HepG2 (cell line): ENCODE results near the gene TXNDC11. TPM values are rescaled to one million over a fixed set of nuclear protein-coding genes. Genes with fewer than 3 reads are reported as not detected.
A peak's percentile ranks its signal among the peaks of the same experiment; 100 is the strongest.

Experiments
- ELF1 ChIP-seq: sonication (generic); formaldehyde crosslinking; IDR thresholded peaks from 2 replicates; pipeline ENCODE4 v1.4.0; 2020; ENCODE audit warnings: missing genetic modification reagents
- HNRNPUL1 ChIP-seq: fragments of 200-400 bp; formaldehyde crosslinking; IDR thresholded peaks from 2 replicates; pipeline ENCODE4 v1.6.1; 2017; ENCODE audit warnings: low read depth, mild to moderate bottlenecking, low read length, moderate library complexity
- JDP2 ChIP-seq: sonication (generic); formaldehyde crosslinking; IDR thresholded peaks from 2 replicates; pipeline ENCODE4 v1.8.1; 2022; ENCODE audit warnings: missing genetic modification reagents, borderline replicate concordance
- MZF1 ChIP-seq: sonication (generic); formaldehyde crosslinking; IDR thresholded peaks from 2 replicates; pipeline ENCODE4 v1.8.1; 2023; ENCODE audit warnings: mild to moderate bottlenecking, missing genetic modification reagents, borderline replicate concordance
- PATZ1 ChIP-seq: sonication (generic); formaldehyde crosslinking; IDR thresholded peaks from 2 replicates; pipeline ENCODE4 v1.4.0; 2020; ENCODE audit warnings: missing genetic modification reagents
- POLR2G ChIP-seq: fragments of 200-400 bp; formaldehyde crosslinking; IDR thresholded peaks from 2 replicates; pipeline ENCODE4 v1.6.1; 2018; ENCODE audit warnings: mild to moderate bottlenecking, low read depth, low read length, moderate library complexity
- PRDM10 ChIP-seq: sonication (generic); formaldehyde crosslinking; IDR thresholded peaks from 2 replicates; pipeline ENCODE4 v1.4.0; 2020; ENCODE audit warnings: low read depth, missing genetic modification reagents
- SPEN ChIP-seq: sonication (generic); formaldehyde crosslinking; IDR thresholded peaks from 2 replicates; pipeline ENCODE4 v1.5.1; 2020; ENCODE audit warnings: low read depth, mild to moderate bottlenecking, missing genetic modification reagents
- TIGD3 ChIP-seq: sonication (generic); formaldehyde crosslinking; IDR thresholded peaks from 2 replicates; pipeline ENCODE4 v1.5.1; 2020; ENCODE audit warnings: mild to moderate bottlenecking, missing genetic modification reagents, borderline replicate concordance
- TMF1 ChIP-seq: sonication (generic); formaldehyde crosslinking; IDR thresholded peaks from 2 replicates; pipeline ENCODE4 v1.8.1; 2022; ENCODE audit warnings: low read depth, missing genetic modification reagents
- polyA plus RNA-seq, 8 experiments: library from polyadenylated mRNA; depleted of rRNA in 3 of 8; stranded (reverse) in 7 of 8; unstranded in 1 of 8; fragments of >200 nt; fragmentation: Illumina TruSeq in 4 of 8; extraction: Trizol in 4 of 8; gene quantifications; 2 replicates each; pipeline versions ENCODE4 v1.2.1 to v1.2.3, GENCODE V29; 2011 to 2016; ENCODE audit warnings: low read depth in 4 of 8, missing spikeins in 1 of 8, mixed read lengths in 1 of 8; ENCODE audit not compliant: insufficient read depth in 1 of 8
- total RNA-seq, 5 experiments: library from RNA; depleted of rRNA; stranded (reverse); fragments of >200 nt; fragmentation: Illumina TruSeq; extraction: Trizol; gene quantifications; 2 replicates each; pipeline ENCODE4 v1.2.3, GENCODE V29; 2016; ENCODE audit warnings: low read depth in 1 of 5
- TF ChIP-seq, protein P1 (sequence below): sonication (generic); formaldehyde crosslinking; IDR thresholded peaks from 2 replicates; pipeline ENCODE4 v1.4.0; 2020; ENCODE audit warnings: missing genetic modification reagents
- TF ChIP-seq, protein P2 (sequence below): fragments of 450-650 bp; IDR thresholded peaks from 2 replicates; pipeline ENCODE4 v1.6.1; 2016

The TXNDC11 gene
- total and polyA plus RNA-seq, 2 of the 13 experiments (the other 11 are each of a cell fraction or from before 2014, with no cell fraction given) = 74.9 to 123 TPM

GRCh38 chr16:11748404-11749254, 6.0 kb upstream of the TXNDC11 start (continued):
- TF ChIP-seq POLR2G (peak; percentile 73), ELF1 (CRISPR knock-in tag) (no peak), TIGD3 (CRISPR knock-in tag) (0 out of 2 replicates have a peak, but pooled peaks have one; percentile 30), TMF1 (no peak), JDP2 (CRISPR knock-in tag) (no peak), HNRNPUL1 (0 out of 2 replicates have a peak, but pooled peaks have one; percentile 57), PRDM10 (CRISPR knock-in tag) (no peak), PATZ1 (peak; percentile 59), SPEN (CRISPR knock-in tag) (no peak; the same call in 1 of the 2 replicates), MZF1 (CRISPR knock-in tag) (no peak)
- TF ChIP-seq, protein P1, sequence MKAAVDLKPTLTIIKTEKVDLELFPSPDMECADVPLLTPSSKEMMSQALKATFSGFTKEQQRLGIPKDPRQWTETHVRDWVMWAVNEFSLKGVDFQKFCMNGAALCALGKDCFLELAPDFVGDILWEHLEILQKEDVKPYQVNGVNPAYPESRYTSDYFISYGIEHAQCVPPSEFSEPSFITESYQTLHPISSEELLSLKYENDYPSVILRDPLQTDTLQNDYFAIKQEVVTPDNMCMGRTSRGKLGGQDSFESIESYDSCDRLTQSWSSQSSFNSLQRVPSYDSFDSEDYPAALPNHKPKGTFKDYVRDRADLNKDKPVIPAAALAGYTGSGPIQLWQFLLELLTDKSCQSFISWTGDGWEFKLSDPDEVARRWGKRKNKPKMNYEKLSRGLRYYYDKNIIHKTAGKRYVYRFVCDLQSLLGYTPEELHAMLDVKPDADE (CRISPR knock-in tag) = 0 out of 2 replicates have a peak, but pooled peaks have one; percentile 61
- TF ChIP-seq, protein P2, sequence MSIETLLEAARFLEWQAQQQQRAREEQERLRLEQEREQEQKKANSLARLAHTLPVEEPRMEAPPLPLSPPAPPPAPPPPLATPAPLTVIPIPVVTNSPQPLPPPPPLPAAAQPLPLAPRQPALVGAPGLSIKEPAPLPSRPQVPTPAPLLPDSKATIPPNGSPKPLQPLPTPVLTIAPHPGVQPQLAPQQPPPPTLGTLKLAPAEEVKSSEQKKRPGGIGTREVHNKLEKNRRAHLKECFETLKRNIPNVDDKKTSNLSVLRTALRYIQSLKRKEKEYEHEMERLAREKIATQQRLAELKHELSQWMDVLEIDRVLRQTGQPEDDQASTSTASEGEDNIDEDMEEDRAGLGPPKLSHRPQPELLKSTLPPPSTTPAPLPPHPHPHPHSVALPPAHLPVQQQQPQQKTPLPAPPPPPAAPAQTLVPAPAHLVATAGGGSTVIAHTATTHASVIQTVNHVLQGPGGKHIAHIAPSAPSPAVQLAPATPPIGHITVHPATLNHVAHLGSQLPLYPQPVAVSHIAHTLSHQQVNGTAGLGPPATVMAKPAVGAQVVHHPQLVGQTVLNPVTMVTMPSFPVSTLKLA = no peak
